Adrenal gland (tissue), 5 donors: ENCODE data around the gene TSPAN9.

ENCODE experiments used
- CTCF ChIP-seq, 6 experiments: fragments of 450-650 bp in 4 of 6; fragments of 200-600 bp in 2 of 6; sonication (generic) in 1 of 6; IDR thresholded peaks; 1 replicate in 5 of 6; 2 replicates in 1 of 6; pipeline versions ENCODE4 v1.5.1 to v1.8.0; 2016 to 2021; ENCODE audit warnings: antibody characterized with exemption in 6 of 6, mild to moderate bottlenecking in 2 of 6, moderate library complexity in 1 of 6
- POLR2A ChIP-seq, 2 donors: fragments of 450-650 bp; IDR thresholded peaks; one replicate each; pipeline ENCODE4 v1.6.1; 2017; ENCODE audit warnings: antibody characterized with exemption in 2 of 2, mild to moderate bottlenecking in 2 of 2, moderate library complexity in 1 of 2
- donor health status: DM: no; HTN: no; CAD: no.

GRCh38 chr12:3203713-3204112, 126.5 kb downstream of the TSPAN9 start:
- TF ChIP-seq CTCF (IDR thresholded peaks at IDR 0.05): no peak
- no peak for TF ChIP-seq POLR2A (IDR thresholded peaks at IDR 0.05)
